Endothelial cell of umbilical vein (primary cell): Measurements from ENCODE around the gene SOX5. TPM values are rescaled to one million over a fixed set of nuclear protein-coding genes. Genes with fewer than 3 reads are reported as not detected.

Experiments
- BruUV-seq: library from RNA; stranded (reverse); fragments of 400-500 nt; replicated peaks from 2 replicates; lab custom pipeline; 2021; lab: Mats Ljungman, UMichigan
- CTCF ChIA-PET: fragments of 300-600, 350-600 bp; sonication (Branson Sonifier 250); formaldehyde crosslinking; loops from one replicate; lab custom pipeline; 2021; ENCODE audit warnings: antibody characterized with exemption, inconsistent platforms; lab: Charles Lee
- POLR2A ChIA-PET: fragments of 300-600, 350-600 bp; sonication (Branson Sonifier 250); formaldehyde crosslinking; loops from one replicate; lab custom pipeline; 2021; ENCODE audit warnings: antibody characterized with exemption, inconsistent platforms; lab: Charles Lee
- DNase-seq: peaks from one replicate; pipeline ENCODE4 v3.0.0-alpha.2; 2011; ENCODE audit warnings: low read depth, low spot score
- FAIRE-seq: peaks from 2 replicates; lab custom pipeline; 2011; peaks lifted over from hg19 to GRCh38; lab: Jason Lieb, UNC
- H2AFZ ChIP-seq: 2 replicates; pipeline ENCODE4 v1.6.0; 2012; ENCODE audit warnings: low read depth, low read length, control low read depth, inconsistent platforms
- H3K27ac ChIP-seq: 2 replicates; pipeline ENCODE4 v1.5.1; 2011; ENCODE audit warnings: low read depth, mild to moderate bottlenecking, control low read depth, low read length, moderate library complexity; ENCODE audit not compliant: insufficient read depth
- H3K27me3 ChIP-seq, 2 experiments: 2 replicates each; pipeline versions ENCODE4 v1.6.0 to v1.6.1; 2011; ENCODE audit warnings: low read length in 2 of 2, mixed read lengths in 1 of 2; ENCODE audit not compliant: control insufficient read depth in 2 of 2, insufficient read depth in 2 of 2
- H3K36me3 ChIP-seq, 2 experiments: 2 replicates in 1 of 2; 3 replicates in 1 of 2; pipeline ENCODE4 v1.5.1; 2011; ENCODE audit warnings: low read length in 2 of 2, mild to moderate bottlenecking in 1 of 2, moderate library complexity in 1 of 2; ENCODE audit not compliant: control insufficient read depth in 2 of 2, insufficient read depth in 2 of 2; ENCODE audit errors: extremely low read depth in 1 of 2
- H3K4me1 ChIP-seq: 3 replicates; pipeline ENCODE4 v1.5.1; 2011; ENCODE audit warnings: mild to moderate bottlenecking, low read length; ENCODE audit not compliant: control insufficient read depth, insufficient read depth; ENCODE audit errors: extremely low read depth
- H3K4me2 ChIP-seq: 2 replicates; pipeline ENCODE4 v1.6.1; 2011; ENCODE audit warnings: low read length, control low read depth, mixed read lengths; ENCODE audit not compliant: insufficient read depth
- H3K4me3 ChIP-seq, 3 experiments: fragments of 200-600 bp in 1 of 3; sonication (generic), shearing (Covaris generic) in 1 of 3; replicated peaks in 1 of 3; 2 replicates each; pipeline ENCODE4 v1.5.1; 2011 to 2016; ENCODE audit warnings: control low read depth in 3 of 3, low read length in 3 of 3, mild to moderate bottlenecking in 2 of 3, inconsistent platforms in 1 of 3, low read depth in 1 of 3, moderate library complexity in 1 of 3; ENCODE audit not compliant: insufficient read depth in 1 of 3
- H3K79me2 ChIP-seq: 2 replicates; pipeline ENCODE4 v1.6.0; 2012; ENCODE audit warnings: low read length, inconsistent platforms; ENCODE audit not compliant: control insufficient read depth, insufficient read depth
- H3K9ac ChIP-seq: replicated peaks from 2 replicates; pipeline ENCODE3; 2011; ENCODE audit warnings: low read length, control low read depth; ENCODE audit not compliant: insufficient read depth; ENCODE audit errors: extremely low read depth
- H3K9me1 ChIP-seq: replicated peaks from 3 replicates; pipeline ENCODE4 v1.6.0; 2011; ENCODE audit warnings: mild to moderate bottlenecking, low read length; ENCODE audit not compliant: control insufficient read depth, insufficient read depth; ENCODE audit errors: extremely low read depth
- H3K9me3 ChIP-seq: replicated peaks from 2 replicates; pipeline ENCODE4 v1.5.1; 2012; ENCODE audit warnings: low read length, inconsistent platforms; ENCODE audit not compliant: control insufficient read depth, insufficient read depth
- H4K20me1 ChIP-seq: replicated peaks from 2 replicates; pipeline ENCODE3; 2011; ENCODE audit warnings: mild to moderate bottlenecking, low read length; ENCODE audit not compliant: control insufficient read depth, insufficient read depth; ENCODE audit errors: extremely low read depth
- CTCF ChIP-seq, 2 donors: IDR thresholded peaks; 1 replicate in 1 of 2; 2 replicates in 1 of 2; pipeline ENCODE4 v1.5.1; 2011; ENCODE audit warnings: low read length in 2 of 2, mild to moderate bottlenecking in 2 of 2, moderate library complexity in 2 of 2, control low read depth in 1 of 2, inconsistent platforms in 1 of 2, low read depth in 1 of 2; ENCODE audit not compliant: insufficient read depth in 1 of 2; ENCODE audit errors: extremely low read depth in 1 of 2
- EZH2 ChIP-seq: IDR thresholded peaks from 2 replicates; pipeline ENCODE4 v1.6.1; 2012; ENCODE audit warnings: borderline replicate concordance, low read depth, mild to moderate bottlenecking, moderate library complexity, low read length, inconsistent platforms; ENCODE audit not compliant: severe bottlenecking
- FOS ChIP-seq: IDR thresholded peaks from 2 replicates; pipeline ENCODE4 v1.6.1; 2011; ENCODE audit warnings: mild to moderate bottlenecking, low read length, moderate library complexity, borderline replicate concordance; ENCODE audit not compliant: insufficient read depth
- GATA2 ChIP-seq: IDR thresholded peaks from 2 replicates; pipeline ENCODE4 v1.7.0; 2011; ENCODE audit warnings: low read depth, mild to moderate bottlenecking, moderate library complexity, mixed read lengths, low read length; ENCODE audit not compliant: insufficient read length, insufficient read depth
- JUN ChIP-seq: IDR thresholded peaks from 2 replicates; pipeline ENCODE4 v1.6.1; 2011; ENCODE audit warnings: borderline replicate concordance, low read depth; ENCODE audit not compliant: insufficient read length, insufficient read depth
- MAX ChIP-seq: IDR thresholded peaks from 2 replicates; pipeline ENCODE4 v1.6.1; 2011; ENCODE audit not compliant: insufficient read depth, insufficient read length
- MYC ChIP-seq: IDR thresholded peaks from one replicate; pipeline ENCODE4 v1.6.1; 2011; ENCODE audit warnings: mild to moderate bottlenecking, low read depth, low read length
- POLR2A ChIP-seq: IDR thresholded peaks from 2 replicates; pipeline ENCODE4 v1.6.1; 2012; ENCODE audit warnings: low read depth, mild to moderate bottlenecking, control low read depth, low read length
- POLR2AphosphoS5 ChIP-seq: IDR thresholded peaks from 2 replicates; pipeline ENCODE4 v1.6.1; 2012; ENCODE audit warnings: low read depth, mild to moderate bottlenecking, control low read depth, low read length, moderate library complexity; ENCODE audit not compliant: insufficient read depth
- dilution Hi-C: fragments of 300-500 bp; cut with MboI; formaldehyde crosslinking; loops from one replicate; pipeline ENCODE4 v1.15.0; 2019; ENCODE audit warnings: low sequenced_read_pairs; ENCODE audit not compliant: extremely low pct_ligation_motif_present
- intact Hi-C: fragments of 100-400 bp; cut with micrococcal nuclease; formaldehyde crosslinking; loops from one replicate; pipeline ENCODE4 v1.10.0; 2022
- polyA plus RNA-seq, 4 experiments: library from polyadenylated mRNA; depleted of rRNA in 3 of 4; stranded (reverse) in 3 of 4; unstranded in 1 of 4; fragments of >200 nt; gene quantifications; 2 replicates each; pipeline versions ENCODE4 v1.2.1 to v1.2.3, GENCODE V29; 2011 to 2012; ENCODE audit warnings: missing spikeins in 1 of 4
- total RNA-seq: library from RNA; stranded (reverse); gene quantifications from 2 replicates; pipeline ENCODE4 v1.2.3, GENCODE V29; 2021

Gene SOX5
- total and polyA plus RNA-seq, 2 donors (not counting 3 experiments of a cell fraction or from before 2014, with no cell fraction given), result 0.63 to 3.5 TPM

DNA sequence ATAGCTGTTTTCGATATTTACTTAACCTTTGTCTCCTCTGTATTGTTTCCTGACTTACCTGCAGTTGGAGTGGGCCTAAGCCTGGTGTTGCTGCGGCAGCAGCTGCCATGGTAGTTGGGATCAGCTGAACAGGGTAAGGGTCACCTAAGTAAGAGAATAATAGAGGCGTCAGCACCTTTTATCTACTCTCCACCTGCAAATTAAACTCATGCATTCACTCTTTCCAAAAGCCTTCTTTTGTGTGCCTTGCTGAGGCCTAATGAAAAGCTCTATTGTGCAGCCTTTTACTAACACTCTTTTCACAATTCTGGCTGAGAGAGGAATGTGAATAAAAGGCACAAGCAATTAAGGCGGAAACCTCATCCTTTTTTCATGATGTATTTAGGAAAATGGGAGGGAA, 308.7 kb downstream of the SOX5 start:
- no peak for TF ChIP-seq JUN
- no peak for TF ChIP-seq MYC
- TF ChIP-seq FOS, result no peak
- no peak for TF ChIP-seq CTCF (IDR thresholded peaks at IDR 0.05; ENCODE audit: extremely low read depth in 1 of 2, insufficient read depth in 1 of 2, low read depth in 1 of 2, low read length in 2 of 2)
- no peak for TF ChIP-seq GATA2
- no peak for TF ChIP-seq POLR2AphosphoS5
- no peak for TF ChIP-seq EZH2
- TF ChIP-seq MAX, result no peak
- TF ChIP-seq POLR2A, result no peak
- Histone ChIP-seq H3K27me3 (no peaks in the 10 kb centered on the region), H3K4me3 (no peak overlapping the region), H3K36me3 (no peaks in the 10 kb centered on the region), H3K4me2 (no peak overlapping the region), H3K9me1 (no peaks in the 10 kb centered on the region), H4K20me1 (no peaks in the 10 kb centered on the region), H3K9me3 (no peaks in the 10 kb centered on the region), H2AFZ (no peak overlapping the region), H3K79me2 (no peaks in the 10 kb centered on the region), H3K27ac (no peak overlapping the region), H3K9ac (no peak overlapping the region), H3K4me1 (no peaks in the 10 kb centered on the region)
- intact Hi-C loops (no loop called here), dilution Hi-C loops (no loop called here)
- FAIRE-seq (no peak), DNase-seq (no peak)
- BruUV-seq, result no TSS peak
- POLR2A ChIA-PET, result no interaction called here
- CTCF ChIA-PET, result no interaction called here
